Stimulated activated naive B cell treated with anti-CD40 and anti-IgM and Interleukin-4, amounts not matched to agents 10 μg/mL and 1 μg/mL and 100 μg/mL, for 72 hours (primary cell): ENCODE data around the gene MAN1C1.

ENCODE experiments used
- ATAC-seq, 2 donors: fragments of 150-1000 bp; cut with Tn5 transposase; replicated peaks; 2 replicates each; pipeline ENCODE4 v1.10.0; 2021; ENCODE audit warnings: moderate library complexity in 1 of 2
- DNase-seq: peaks from one replicate; pipeline ENCODE4 v3.0.0; 2021
- H3K27ac Mint-ChIP-seq: one replicate; pipeline ENCODE4 v1.8.0; 2022; ENCODE audit warnings: mild to moderate bottlenecking, mixed read lengths
- H3K27me3 Mint-ChIP-seq, 2 donors: one replicate each; pipeline ENCODE4 v1.8.0; 2022; ENCODE audit warnings: mixed read lengths in 2 of 2
- H3K36me3 Mint-ChIP-seq, 2 donors: one replicate each; pipeline ENCODE4 v1.8.0; 2022; ENCODE audit warnings: mixed read lengths in 2 of 2, mild to moderate bottlenecking in 1 of 2
- H3K4me1 Mint-ChIP-seq, 2 donors: one replicate each; pipeline ENCODE4 v1.8.0; 2022; ENCODE audit warnings: mixed read lengths in 2 of 2, mild to moderate bottlenecking in 1 of 2
- H3K4me3 Mint-ChIP-seq, 2 donors: one replicate each; pipeline ENCODE4 v1.8.0; 2022; ENCODE audit warnings: mild to moderate bottlenecking in 2 of 2, mixed read lengths in 2 of 2, moderate library complexity in 1 of 2
- H3K9me3 Mint-ChIP-seq, 2 donors: one replicate each; pipeline ENCODE4 v1.8.0; 2022; ENCODE audit warnings: mixed read lengths in 2 of 2, mild to moderate bottlenecking in 1 of 2

The MAN1C1 gene

DNA sequence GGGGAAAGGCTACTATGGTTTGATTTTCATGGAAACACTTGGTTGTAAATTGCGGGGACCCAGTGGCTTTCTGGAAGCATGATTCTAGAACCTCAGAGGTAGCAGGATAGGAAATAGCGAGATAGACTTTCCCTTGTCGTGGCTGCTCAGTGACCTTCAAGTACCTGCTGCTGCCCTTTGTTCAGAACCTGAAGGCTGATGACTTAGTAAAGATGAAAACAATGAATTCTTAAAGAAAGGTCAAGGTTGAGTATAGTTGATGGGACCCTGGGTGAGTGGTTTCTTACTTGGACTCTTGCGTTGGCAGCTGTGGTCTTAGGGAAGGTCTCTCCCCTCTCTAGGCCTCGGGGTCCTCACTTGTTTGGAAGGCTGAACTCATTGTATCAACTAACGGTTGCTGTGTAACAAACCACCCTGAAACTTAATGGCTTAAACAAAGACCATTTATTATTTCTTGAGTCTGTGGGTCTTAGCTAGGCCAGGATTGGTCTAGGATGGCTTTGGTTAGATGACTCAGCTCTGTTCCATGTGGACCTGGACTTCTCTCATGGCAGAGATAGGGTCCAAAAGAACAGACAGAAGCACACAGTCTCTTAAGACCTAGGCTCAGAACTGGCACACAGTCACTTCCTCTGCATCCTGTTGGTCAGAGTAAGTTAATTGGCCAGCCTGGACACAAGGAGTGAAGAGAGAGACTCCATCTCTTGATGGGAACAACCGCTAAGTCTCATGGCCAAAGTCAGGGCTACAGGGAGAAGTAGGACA, 94.2 kb downstream of the MAN1C1 start:
- ATAC-seq (peak; percentile 50 to 52), DNase-seq (no peak)
- Mint-ChIP-seq H3K4me3 (no peak overlapping the region), H3K36me3 (no peaks in the 10 kb centered on the region), H3K9me3 (no peaks in the 10 kb centered on the region), H3K27ac (no peak overlapping the region), H3K27me3 (peaks cover 5 to 7% of the 10 kb centered on the region in 2 donors), H3K4me1 (peaks cover 13 to 19% of the 10 kb centered on the region in 2 donors)

DNA sequence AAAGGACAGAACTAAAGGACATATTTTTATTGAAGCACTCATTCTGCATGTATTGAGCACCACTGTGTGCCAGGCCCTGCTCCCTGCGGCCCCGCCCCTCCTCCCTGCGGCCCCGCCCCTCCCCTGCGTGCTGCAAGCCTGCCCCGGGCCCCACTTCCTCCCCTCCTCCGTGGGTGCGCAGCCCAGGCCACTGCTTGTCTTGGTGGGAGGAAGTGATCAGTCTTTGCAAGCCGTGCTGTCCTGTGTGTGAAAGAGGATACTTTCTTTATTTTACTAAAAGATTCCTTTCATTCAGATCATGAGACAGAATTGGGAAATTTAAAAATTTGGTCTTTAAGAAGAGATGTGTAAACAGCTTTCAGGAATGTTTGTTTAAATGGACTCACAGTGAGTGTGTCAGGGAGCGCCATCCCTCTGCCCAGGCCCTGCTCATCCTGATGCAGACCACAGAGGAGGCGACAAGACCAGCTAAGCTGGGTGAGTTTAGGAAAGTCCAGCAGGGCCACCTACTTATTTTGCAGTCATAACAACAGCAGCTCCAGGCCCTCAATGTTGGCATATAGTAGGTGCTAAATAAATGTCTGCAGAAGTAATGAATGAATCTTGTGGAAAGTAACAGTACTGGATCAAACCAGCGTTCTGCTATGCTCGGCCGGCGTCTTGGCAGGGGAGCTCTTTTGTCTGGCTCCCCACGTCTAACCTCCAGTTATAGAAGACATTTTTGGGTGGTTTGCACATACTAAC, 95.1 kb downstream of the MAN1C1 start:
- no peaks in the 10 kb centered on the region for H3K36me3 Mint-ChIP-seq
- H3K27ac Mint-ChIP-seq = peak overlapping the region; percentile 63
- no peak overlapping the region for H3K4me3 Mint-ChIP-seq
- ATAC-seq (peak; percentile 94 to 96), DNase-seq (peak; percentile 5)
- peaks cover 13 to 19% of the 10 kb centered on the region in 2 donors for H3K4me1 Mint-ChIP-seq
- H3K9me3 Mint-ChIP-seq = no peaks in the 10 kb centered on the region
- no peaks in the 10 kb centered on the region for H3K27me3 Mint-ChIP-seq

DNA sequence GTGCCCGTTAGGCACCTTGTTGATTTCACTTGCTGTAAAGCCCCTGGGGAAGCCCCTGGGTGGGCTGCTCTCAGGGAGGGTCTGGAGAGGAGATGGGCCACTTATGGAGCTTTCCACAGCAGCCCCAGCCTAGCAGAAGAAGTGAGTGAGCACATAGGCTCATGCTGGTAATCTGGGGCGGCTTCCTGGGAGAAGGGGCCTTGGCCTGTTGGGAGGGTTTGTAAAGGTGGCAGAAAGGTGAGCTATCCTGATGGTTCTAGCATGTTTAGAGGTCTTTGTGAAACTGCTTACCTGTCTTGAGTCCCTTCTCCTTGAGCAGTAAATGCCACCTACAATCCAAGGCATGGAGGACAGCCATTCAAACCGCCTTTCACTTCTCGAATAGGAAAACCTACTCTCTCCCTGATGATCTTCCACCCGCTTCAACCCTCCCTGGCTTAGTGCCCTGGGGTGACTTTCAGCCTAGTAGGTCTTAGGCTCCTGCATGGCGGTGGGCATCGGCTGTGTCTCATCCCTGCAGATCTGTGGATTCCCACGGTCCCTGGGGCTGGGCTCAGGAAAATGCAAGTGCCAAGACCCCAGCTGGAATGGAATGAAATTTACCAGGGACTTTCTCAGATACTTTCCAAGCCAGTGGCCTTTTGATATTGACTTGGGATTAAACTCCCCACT, 95.8 kb downstream of the MAN1C1 start:
- Mint-ChIP-seq H3K9me3 (no peaks in the 10 kb centered on the region), H3K36me3 (no peaks in the 10 kb centered on the region), H3K27me3 (no peaks in the 10 kb centered on the region), H3K4me3 (no peak overlapping the region), H3K27ac (no peak overlapping the region), H3K4me1 (peaks cover 13 to 19% of the 10 kb centered on the region in 2 donors)
- ATAC-seq = no peak
- no peak for DNase-seq

DNA sequence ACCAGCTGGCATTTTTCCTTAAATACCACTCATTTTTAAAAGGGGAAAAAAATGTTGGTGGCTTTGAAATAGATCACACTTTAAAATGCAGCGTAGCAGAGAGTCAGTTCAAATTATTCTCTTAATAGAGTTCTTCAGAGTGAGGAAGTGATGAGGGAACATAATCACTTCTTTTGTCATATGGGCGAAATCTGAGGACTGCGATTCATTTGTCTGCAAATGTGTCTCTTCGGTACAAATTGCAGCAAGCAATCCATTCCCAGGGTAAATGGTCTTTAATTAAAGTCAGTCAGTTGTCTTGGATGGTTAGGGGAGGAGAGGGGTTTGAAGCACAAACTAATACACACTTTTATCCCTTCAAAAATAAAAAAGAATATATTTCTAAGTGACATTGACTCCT, 97.4 kb downstream of the MAN1C1 start:
- DNase-seq (no peak), ATAC-seq (no peak)
- H3K9me3 Mint-ChIP-seq = peaks cover 4 to 9% of the 10 kb centered on the region in 2 donors
- H3K27ac Mint-ChIP-seq = no peak overlapping the region
- peaks cover 13 to 19% of the 10 kb centered on the region in 2 donors for H3K4me1 Mint-ChIP-seq
- H3K27me3 Mint-ChIP-seq = peaks cover 0 to 4% of the 10 kb centered on the region in 2 donors
- H3K36me3 Mint-ChIP-seq = peaks cover 0 to 4% of the 10 kb centered on the region in 2 donors
- H3K4me3 Mint-ChIP-seq = no peak overlapping the region

DNA sequence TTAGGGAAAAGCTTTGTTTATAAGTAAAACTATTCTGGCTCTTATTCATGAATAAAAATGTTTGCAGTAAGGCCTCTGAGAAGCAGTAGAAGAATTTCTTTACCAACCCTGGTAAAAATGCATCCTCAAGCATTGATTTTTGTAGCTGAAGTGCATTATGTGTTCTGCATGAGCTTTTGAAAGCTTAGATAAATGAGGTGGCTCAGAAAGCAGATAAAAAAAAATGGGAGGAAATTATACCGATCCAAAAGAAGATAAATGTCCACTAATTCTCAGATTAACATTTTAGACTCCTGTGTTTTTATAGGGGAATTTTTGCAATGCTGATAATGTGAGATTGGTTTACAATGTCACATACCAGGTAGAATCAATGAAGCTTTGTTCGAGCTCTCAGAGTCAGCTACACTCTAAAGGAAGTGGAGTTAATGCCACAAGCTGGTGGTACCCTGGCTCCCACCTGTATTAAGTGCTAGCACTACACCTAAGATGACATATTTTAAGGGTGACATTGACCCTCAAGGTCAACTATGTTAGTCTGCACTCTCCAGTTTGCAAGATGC, 97.9 kb downstream of the MAN1C1 start:
- no peak overlapping the region for H3K4me3 Mint-ChIP-seq
- peaks cover 0 to 4% of the 10 kb centered on the region in 2 donors for H3K27me3 Mint-ChIP-seq
- DNase-seq (no peak), ATAC-seq (no peak)
- no peak overlapping the region for H3K27ac Mint-ChIP-seq
- H3K9me3 Mint-ChIP-seq = peaks cover 4 to 9% of the 10 kb centered on the region in 2 donors
- peaks cover 13 to 19% of the 10 kb centered on the region in 2 donors for H3K4me1 Mint-ChIP-seq
- peaks cover 0 to 4% of the 10 kb centered on the region in 2 donors for H3K36me3 Mint-ChIP-seq

DNA sequence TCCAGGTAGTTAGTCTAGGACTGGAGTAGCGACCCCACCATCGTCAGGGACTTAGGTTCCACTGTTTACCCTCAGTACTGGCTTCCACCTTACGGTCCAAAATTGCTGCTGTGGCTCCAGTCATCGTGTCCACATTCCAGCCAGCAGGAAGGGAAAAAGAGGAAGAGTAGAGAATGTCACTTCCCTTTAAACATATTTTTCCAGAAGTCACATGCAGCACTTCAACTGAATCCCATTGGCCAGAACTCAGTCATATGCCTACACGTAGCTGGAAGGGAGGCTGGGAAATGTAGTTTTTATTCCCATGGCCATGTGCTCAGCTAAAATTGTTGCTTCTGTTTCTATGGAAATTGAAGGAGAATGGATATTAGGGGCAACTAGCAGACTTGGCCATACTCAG, 99.3 kb downstream of the MAN1C1 start:
- no peak overlapping the region for H3K27ac Mint-ChIP-seq
- H3K4me1 Mint-ChIP-seq = peaks cover 10 to 14% of the 10 kb centered on the region in 2 donors
- no peak for ATAC-seq
- H3K4me3 Mint-ChIP-seq = no peak overlapping the region
- no peak for DNase-seq
- peaks cover 0 to 4% of the 10 kb centered on the region in 2 donors for H3K27me3 Mint-ChIP-seq
- peaks cover 0 to 4% of the 10 kb centered on the region in 2 donors for H3K36me3 Mint-ChIP-seq
- peaks cover 4 to 9% of the 10 kb centered on the region in 2 donors for H3K9me3 Mint-ChIP-seq

DNA sequence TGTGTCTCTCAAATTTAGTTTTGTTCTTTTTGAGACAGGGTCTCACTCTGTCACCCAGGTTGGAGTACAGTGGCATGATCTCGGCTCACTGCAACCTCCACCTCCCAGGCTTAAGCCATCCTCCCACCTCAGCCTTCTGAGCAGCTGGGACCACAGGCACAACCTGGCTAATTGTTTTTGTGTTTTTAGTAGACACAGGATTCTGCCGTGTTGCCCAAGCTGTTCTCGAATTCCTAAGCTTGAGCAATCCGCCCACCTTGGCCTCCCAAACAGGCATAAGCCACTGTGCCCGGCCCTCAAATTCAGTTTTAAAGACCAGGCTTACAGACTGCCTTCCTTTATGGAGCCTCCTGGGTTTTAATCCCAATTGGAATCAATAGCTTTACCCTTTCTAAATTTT, 99.7 kb downstream of the MAN1C1 start:
- H3K4me1 Mint-ChIP-seq = peaks cover 9 to 11% of the 10 kb centered on the region in 2 donors
- H3K27ac Mint-ChIP-seq = no peak overlapping the region
- peaks cover 4 to 9% of the 10 kb centered on the region in 2 donors for H3K9me3 Mint-ChIP-seq
- no peak overlapping the region for H3K4me3 Mint-ChIP-seq
- peaks cover 0 to 4% of the 10 kb centered on the region in 2 donors for H3K27me3 Mint-ChIP-seq
- H3K36me3 Mint-ChIP-seq = peaks cover 0 to 4% of the 10 kb centered on the region in 2 donors
- ATAC-seq (no peak), DNase-seq (no peak)

DNA sequence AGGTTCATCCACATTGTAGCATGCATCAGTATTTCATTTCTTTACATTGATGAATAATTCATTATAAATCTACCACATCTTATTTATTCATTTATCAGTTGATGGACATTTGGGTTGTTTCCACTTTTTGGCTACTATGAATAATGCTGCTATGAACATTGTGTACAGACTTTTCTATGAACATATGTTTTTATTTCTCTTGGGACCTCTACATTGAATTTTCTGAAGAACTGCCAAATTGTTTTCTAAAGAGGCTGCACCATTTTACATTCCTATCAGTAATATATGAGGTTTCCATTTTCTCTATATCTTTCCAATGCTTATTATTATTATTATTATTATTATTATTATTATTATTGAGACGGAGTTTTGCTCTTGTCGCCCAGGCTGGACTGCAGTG, 102.1 kb downstream of the MAN1C1 start:
- H3K4me1 Mint-ChIP-seq = no peaks in the 10 kb centered on the region
- no peak overlapping the region for H3K4me3 Mint-ChIP-seq
- ATAC-seq (no peak), DNase-seq (no peak)
- H3K27ac Mint-ChIP-seq = no peak overlapping the region
- peaks cover 17 to 18% of the 10 kb centered on the region in 2 donors for H3K27me3 Mint-ChIP-seq
- peaks cover 0 to 4% of the 10 kb centered on the region in 2 donors for H3K36me3 Mint-ChIP-seq
- peaks cover 5 to 9% of the 10 kb centered on the region in 2 donors for H3K9me3 Mint-ChIP-seq

DNA sequence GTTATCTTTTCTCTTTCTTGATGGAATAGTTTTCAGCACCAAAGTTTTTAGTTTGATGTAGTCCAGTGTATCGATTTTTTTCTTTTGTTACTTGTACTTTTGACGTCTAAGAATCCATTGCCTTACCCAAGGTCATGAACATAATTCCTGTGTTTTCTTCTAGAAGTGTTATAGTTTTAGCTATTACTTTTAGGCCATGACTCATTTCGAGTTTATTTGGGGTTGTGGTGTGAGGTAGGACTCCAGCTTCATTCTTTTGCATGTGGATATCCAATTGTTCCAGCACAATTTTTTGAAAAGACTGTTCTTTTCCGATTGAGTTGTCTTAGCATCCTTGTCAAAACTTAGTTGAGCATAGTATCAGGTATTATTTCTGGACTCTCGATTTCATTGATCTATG, 104.0 kb downstream of the MAN1C1 start:
- no peak for ATAC-seq
- Mint-ChIP-seq H3K36me3 (peaks cover 0 to 4% of the 10 kb centered on the region in 2 donors), H3K4me3 (no peak overlapping the region), H3K4me1 (no peaks in the 10 kb centered on the region), H3K9me3 (peaks cover 5 to 9% of the 10 kb centered on the region in 2 donors), H3K27ac (no peak overlapping the region), H3K27me3 (peaks cover 20 to 26% of the 10 kb centered on the region in 2 donors)
- DNase-seq = no peak

DNA sequence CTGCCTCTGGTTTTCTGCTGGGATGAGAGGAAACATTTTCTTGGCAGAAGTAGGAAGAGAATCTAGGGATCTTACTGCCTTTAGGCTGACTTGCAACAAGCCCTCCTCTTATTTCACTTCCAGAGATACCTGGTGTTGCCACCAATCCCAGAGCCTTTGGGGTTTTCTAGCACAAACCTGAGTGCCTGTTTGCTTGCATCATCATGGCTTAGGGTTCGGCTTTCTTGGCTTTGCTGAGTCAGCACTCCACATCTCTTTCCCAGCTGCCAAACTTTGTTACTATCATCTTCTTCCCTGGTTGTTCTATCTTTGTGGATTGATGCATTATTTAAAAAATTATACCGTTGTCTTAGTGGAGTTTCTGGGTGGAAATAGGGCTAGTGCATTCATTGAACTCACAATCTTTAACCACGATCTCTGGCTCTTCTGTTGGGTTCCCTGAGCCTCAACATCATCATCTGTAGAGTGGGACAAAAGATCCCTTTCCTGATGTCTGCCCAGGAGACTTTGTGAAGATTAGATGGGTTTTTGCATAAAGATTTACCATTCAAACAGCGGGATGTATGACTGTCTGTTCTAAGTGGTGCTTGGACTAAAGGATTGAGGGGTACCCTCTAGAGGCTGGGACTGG, 106.8 kb downstream of the MAN1C1 start:
- Mint-ChIP-seq H3K4me3 (no peak overlapping the region), H3K27me3 (peaks cover 20 to 27% of the 10 kb centered on the region in 2 donors)

DNA sequence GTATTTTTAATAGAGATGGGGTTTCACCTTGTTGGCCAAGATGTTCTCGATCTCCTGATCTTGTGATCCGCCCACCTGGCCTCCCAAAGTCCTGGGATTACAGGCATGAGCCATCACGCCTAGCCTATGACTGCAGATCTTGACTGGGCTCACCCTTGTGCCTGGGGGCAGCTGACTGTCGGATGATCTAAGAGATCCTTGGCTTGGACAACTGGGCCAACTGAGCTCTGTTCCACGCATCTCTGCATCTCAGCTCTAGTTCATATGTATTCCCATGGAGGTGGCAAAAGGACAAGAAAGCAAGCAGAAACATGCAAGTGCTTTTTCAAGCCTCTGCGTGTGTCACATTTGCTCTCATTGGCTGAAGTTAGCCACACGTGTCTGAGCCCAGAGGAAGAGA, 107.6 kb downstream of the MAN1C1 start:
- Mint-ChIP-seq H3K27me3 (peaks cover 20 to 27% of the 10 kb centered on the region in 2 donors), H3K27ac (no peak overlapping the region), H3K36me3 (no peaks in the 10 kb centered on the region), H3K4me1 (no peaks in the 10 kb centered on the region), H3K4me3 (no peak overlapping the region), H3K9me3 (peaks cover 0 to 3% of the 10 kb centered on the region in 2 donors)
- ATAC-seq = no peak
- DNase-seq = no peak

More for the DNA sequence above, 106.8 kb downstream of the MAN1C1 start:
- peaks cover 1 to 3% of the 10 kb centered on the region in 2 donors for H3K9me3 Mint-ChIP-seq
- no peaks in the 10 kb centered on the region for H3K4me1 Mint-ChIP-seq
- DNase-seq = no peak
- no peak for ATAC-seq
- H3K27ac Mint-ChIP-seq = no peak overlapping the region
- peaks cover 0 to 3% of the 10 kb centered on the region in 2 donors for H3K36me3 Mint-ChIP-seq

DNA sequence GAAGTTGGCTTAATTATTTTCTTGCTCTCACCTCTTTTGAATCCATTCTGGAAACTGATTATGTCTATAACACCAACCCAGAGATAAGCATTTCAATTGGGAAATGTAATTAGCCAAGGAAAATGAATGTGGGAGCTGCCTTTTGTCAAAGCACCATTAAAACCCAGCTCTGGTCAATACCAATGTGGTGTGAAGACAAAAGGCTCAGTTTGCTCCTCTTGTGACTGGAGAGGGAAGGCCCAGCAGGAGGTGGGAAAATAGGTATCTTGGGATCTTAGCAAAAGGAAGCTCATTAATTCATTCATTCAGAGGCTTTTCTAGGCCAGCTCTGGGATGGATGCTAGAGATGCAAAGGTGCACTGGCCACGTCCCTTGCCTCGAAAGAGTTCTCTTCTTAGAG, 108.4 kb downstream of the MAN1C1 start:
- ATAC-seq (no peak), DNase-seq (no peak)
- Mint-ChIP-seq H3K36me3 (no peaks in the 10 kb centered on the region), H3K27ac (no peak overlapping the region), H3K9me3 (peaks cover 0 to 4% of the 10 kb centered on the region in 2 donors), H3K27me3 (peaks cover 20 to 27% of the 10 kb centered on the region in 2 donors), H3K4me3 (no peak overlapping the region), H3K4me1 (peaks cover 0 to 2% of the 10 kb centered on the region in 2 donors)

DNA sequence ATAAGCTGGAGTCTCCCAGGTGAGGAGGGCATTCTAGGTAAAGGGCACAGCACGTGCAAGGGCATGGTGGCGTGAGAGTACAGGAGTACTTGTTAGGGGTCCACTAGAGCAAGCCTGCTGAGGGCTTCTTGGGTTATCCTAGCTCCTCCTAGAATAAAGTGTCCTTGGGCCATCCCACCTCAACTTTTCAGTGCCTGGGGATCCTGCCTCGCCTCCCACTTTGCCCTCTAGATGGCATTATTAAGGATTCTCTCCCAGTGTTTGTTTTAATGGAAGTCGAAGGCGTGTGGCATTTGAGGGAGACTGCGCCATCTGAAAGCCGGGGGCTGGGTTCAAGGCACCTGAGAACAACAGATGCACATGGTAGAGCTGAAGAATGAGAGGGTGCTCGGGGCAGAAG, 108.9 kb downstream of the MAN1C1 start:
- H3K4me3 Mint-ChIP-seq = no peak overlapping the region
- H3K9me3 Mint-ChIP-seq = peaks cover 0 to 4% of the 10 kb centered on the region in 2 donors
- H3K27me3 Mint-ChIP-seq = peaks cover 20 to 27% of the 10 kb centered on the region in 2 donors
- no peak overlapping the region for H3K27ac Mint-ChIP-seq
- ATAC-seq (no peak), DNase-seq (no peak)
- H3K36me3 Mint-ChIP-seq = no peaks in the 10 kb centered on the region
- peaks cover 2 to 7% of the 10 kb centered on the region in 2 donors for H3K4me1 Mint-ChIP-seq

DNA sequence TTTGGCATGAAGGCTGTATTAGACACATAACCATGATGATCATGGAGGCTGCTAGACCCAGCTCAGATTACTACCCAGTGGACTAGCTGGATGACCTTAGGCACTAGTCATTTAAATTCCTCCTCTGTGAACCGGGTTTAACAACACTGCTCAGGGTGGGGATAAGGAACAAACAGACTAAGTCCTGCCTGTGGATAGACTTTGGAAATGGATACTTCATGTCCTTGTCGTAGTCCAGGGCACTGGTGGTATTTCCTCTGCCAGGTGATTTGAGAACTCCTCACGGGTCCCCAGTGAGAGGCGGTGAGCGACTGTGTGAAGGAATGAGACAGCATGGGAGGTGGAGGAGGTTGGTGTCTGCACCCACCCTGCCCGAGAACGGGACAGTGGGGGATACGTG, 110.5 kb downstream of the MAN1C1 start:
- Mint-ChIP-seq H3K27me3 (peaks cover 20 to 22% of the 10 kb centered on the region in 2 donors), H3K27ac (no peak overlapping the region), H3K9me3 (peaks cover 0 to 4% of the 10 kb centered on the region in 2 donors), H3K4me3 (no peak overlapping the region), H3K36me3 (no peaks in the 10 kb centered on the region), H3K4me1 (peaks cover 10 to 15% of the 10 kb centered on the region in 2 donors)
- no peak for ATAC-seq
- DNase-seq = no peak
